ENCODE data around the gene FHL5.

FHL5 gene

DNA sequence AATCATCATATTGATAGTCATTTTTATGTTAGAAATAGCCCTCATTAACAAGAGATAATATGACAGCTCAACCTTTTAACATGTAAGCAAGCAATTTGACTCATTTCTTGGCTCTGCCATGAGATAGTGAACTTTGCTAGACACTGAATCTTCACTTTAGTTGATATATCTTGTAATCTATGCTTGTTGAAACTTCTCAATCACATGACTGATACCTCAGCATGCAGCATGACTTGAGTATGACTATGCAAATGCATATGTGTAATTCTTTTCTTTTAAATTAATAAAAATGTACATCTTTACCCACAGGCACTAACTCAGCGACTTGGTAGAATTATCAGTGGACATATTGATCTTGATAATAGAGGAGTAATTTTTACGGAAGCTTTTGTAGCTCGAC lies 34.7 kb upstream of the FHL5 start:
- no peak for DNase-seq
- H3K36me3 ChIP-seq (replicated peaks), result peaks cover 18% of the 10 kb centered on the region
- TF ChIP-seq, protein P1, sequence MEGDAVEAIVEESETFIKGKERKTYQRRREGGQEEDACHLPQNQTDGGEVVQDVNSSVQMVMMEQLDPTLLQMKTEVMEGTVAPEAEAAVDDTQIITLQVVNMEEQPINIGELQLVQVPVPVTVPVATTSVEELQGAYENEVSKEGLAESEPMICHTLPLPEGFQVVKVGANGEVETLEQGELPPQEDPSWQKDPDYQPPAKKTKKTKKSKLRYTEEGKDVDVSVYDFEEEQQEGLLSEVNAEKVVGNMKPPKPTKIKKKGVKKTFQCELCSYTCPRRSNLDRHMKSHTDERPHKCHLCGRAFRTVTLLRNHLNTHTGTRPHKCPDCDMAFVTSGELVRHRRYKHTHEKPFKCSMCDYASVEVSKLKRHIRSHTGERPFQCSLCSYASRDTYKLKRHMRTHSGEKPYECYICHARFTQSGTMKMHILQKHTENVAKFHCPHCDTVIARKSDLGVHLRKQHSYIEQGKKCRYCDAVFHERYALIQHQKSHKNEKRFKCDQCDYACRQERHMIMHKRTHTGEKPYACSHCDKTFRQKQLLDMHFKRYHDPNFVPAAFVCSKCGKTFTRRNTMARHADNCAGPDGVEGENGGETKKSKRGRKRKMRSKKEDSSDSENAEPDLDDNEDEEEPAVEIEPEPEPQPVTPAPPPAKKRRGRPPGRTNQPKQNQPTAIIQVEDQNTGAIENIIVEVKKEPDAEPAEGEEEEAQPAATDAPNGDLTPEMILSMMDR (IDR thresholded peaks at IDR 0.05; ENCODE audit: low read depth, low read length, missing control alignments), result no peak
- in situ Hi-C loops (cut with HindIII; ENCODE audit: low pct_ligation_motif_present, low sequenced_read_pairs), result no loop called here
- no peak overlapping the region for H3K4me3 ChIP-seq (ENCODE audit: low read depth, low read length)
- H3K27me3 ChIP-seq (replicated peaks), result no peaks in the 10 kb centered on the region
- no peak overlapping the region for H3K27ac ChIP-seq

- in situ Hi-C loops (cut with HindIII; ENCODE audit: low pct_ligation_motif_present, low sequenced_read_pairs), result no loop called here
- no peaks in the 10 kb centered on the region for H3K27me3 ChIP-seq (replicated peaks)
- TF ChIP-seq, protein P1 (IDR thresholded peaks at IDR 0.05; ENCODE audit: low read depth, low read length, missing control alignments), result no peak
- peaks cover 19% of the 10 kb centered on the region for H3K36me3 ChIP-seq (replicated peaks)
- DNase-seq, result no peak
- H3K27ac ChIP-seq, result no peak overlapping the region
- no peak overlapping the region for H3K4me3 ChIP-seq (ENCODE audit: low read depth, low read length)
These were observed 30.5 kb upstream of the FHL5 start for GRCh38 chr6:96532399-96532798.

GRCh38 chr6:96537726-96538125 lies 25.2 kb upstream of the FHL5 start:
- no peak for DNase-seq
- in situ Hi-C loops (cut with HindIII; ENCODE audit: low pct_ligation_motif_present, low sequenced_read_pairs), result no loop called here
- Histone ChIP-seq H3K27ac (no peak overlapping the region), H3K27me3 (replicated peaks) (no peaks in the 10 kb centered on the region), H3K4me3 (ENCODE audit: low read depth, low read length) (no peak overlapping the region), H3K36me3 (replicated peaks) (peaks cover 21% of the 10 kb centered on the region)
- TF ChIP-seq, protein P1 (IDR thresholded peaks at IDR 0.05; ENCODE audit: low read depth, low read length, missing control alignments), result no peak

DNA sequence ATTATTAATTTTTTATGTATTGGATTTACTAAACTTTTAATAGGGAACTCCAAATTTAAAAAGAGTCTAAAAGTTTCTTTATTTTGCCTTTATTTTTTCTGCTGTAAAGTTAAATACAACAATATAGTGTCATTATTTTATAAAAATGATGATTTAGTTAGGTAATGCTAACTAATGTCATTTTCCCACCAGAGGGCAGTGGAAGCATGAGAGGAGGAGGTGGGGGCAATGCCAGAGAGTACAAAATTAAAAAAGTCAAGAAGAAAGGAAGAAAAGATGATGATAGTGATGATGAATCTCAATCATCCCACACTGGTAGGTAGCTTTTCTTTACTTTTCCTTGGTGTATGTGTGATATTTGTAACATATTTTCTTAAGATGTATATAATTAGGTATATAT lies 20.2 kb upstream of the FHL5 start:
- peaks cover 26% of the 10 kb centered on the region for H3K36me3 ChIP-seq (replicated peaks)
- no peak overlapping the region for H3K4me3 ChIP-seq (ENCODE audit: low read depth, low read length)
- TF ChIP-seq, protein P1 (IDR thresholded peaks at IDR 0.05; ENCODE audit: low read depth, low read length, missing control alignments), result peak; percentile 61
- no peak overlapping the region for H3K27ac ChIP-seq
- in situ Hi-C loops (cut with HindIII; ENCODE audit: low pct_ligation_motif_present, low sequenced_read_pairs), result no loop called here
- no peaks in the 10 kb centered on the region for H3K27me3 ChIP-seq (replicated peaks)
- no peak for DNase-seq

GRCh38 chr6:96545882-96546281 lies 17.0 kb upstream of the FHL5 start:
- Histone ChIP-seq H3K4me3 (ENCODE audit: low read depth, low read length) (no peak overlapping the region), H3K27ac (no peak overlapping the region), H3K36me3 (replicated peaks) (peaks cover 31% of the 10 kb centered on the region), H3K27me3 (replicated peaks) (no peaks in the 10 kb centered on the region)
- TF ChIP-seq, protein P1 (IDR thresholded peaks at IDR 0.05; ENCODE audit: low read depth, low read length, missing control alignments), result no peak
- in situ Hi-C loops (cut with HindIII; ENCODE audit: low pct_ligation_motif_present, low sequenced_read_pairs), result no loop called here
- DNase-seq, result no peak

DNA sequence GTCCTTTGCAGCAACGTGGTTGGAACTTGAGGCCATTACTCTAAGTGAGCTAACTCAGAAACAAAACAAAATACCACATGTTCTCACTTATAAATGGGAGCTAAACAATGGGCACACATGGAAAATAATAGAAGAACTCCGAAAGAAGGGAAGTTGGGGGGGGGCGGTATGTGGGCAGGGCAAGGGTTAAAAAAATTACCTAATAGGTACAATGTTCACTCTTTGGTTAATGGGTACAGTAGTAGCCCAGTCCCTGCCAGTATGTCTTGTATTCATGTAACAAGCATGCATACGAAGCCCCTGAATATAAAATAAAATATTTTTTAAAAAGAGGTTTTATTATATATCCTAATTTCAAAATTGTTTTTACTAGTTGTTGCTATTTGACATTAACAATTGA lies 15.3 kb upstream of the FHL5 start:
- H3K4me3 ChIP-seq (ENCODE audit: low read depth, low read length), result no peak overlapping the region
- no peak overlapping the region for H3K27ac ChIP-seq
- in situ Hi-C loops (cut with HindIII; ENCODE audit: low pct_ligation_motif_present, low sequenced_read_pairs), result no loop called here
- H3K27me3 ChIP-seq (replicated peaks), result no peaks in the 10 kb centered on the region
- no peak for DNase-seq
- peaks cover 31% of the 10 kb centered on the region for H3K36me3 ChIP-seq (replicated peaks)
- TF ChIP-seq, protein P1 (IDR thresholded peaks at IDR 0.05; ENCODE audit: low read depth, low read length, missing control alignments), result no peak

Measured in brain microvascular endothelial cell (primary cell).